ELR (cell line): ENCODE data around the gene UGT2B7.
"Not testable (repeated sequence)": the region's sequence is repeated elsewhere in the genome, so short reads cannot be mapped to it uniquely, and the experiment has no call there.

Source experiments
- DNase-seq: peaks from one replicate; pipeline ENCODE4 v3.0.0-alpha.2; 2015; ENCODE audit warnings: low read depth

The UGT2B7 gene

DNA sequence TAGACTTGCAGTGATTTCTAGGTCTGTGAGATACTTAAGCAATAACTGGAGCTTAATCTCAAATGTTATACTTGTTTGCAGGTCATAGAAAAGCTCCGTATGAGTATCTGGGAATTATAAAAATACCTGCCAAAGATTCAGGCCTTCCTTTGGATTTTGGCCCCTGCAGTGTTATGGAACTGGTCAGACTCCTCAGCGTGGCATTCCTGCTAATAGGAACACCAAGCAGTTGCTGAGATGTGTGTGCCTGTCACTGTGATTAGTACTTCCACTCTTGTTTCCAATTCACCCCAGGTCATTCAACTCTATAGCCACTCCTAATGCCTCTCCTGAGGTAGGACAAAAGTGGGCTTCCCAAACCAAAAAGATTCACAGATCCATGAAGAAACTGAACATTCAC lies 7.8 kb upstream of the UGT2B7 start:
- no peak for DNase-seq

DNA sequence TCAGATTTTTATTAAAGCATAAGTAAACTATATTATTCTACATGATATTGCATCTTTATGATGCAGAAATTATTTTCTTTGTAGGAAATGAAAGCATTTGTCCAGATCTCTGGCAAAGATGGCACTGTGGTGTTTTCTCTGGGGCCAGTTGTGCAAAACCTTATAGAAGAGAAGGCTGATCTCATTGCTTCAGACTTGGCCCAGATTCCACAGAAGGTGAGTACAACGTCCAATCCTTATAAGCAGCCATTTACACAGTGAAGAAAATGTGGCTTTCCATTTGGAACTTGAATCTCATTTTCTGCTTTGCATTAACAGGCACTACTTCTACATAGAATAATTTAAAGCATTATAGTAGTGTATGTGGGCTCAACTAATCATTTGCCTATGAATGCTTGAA lies 6.9 kb upstream of the UGT2B7 start:
- DNase-seq, result no peak

DNA sequence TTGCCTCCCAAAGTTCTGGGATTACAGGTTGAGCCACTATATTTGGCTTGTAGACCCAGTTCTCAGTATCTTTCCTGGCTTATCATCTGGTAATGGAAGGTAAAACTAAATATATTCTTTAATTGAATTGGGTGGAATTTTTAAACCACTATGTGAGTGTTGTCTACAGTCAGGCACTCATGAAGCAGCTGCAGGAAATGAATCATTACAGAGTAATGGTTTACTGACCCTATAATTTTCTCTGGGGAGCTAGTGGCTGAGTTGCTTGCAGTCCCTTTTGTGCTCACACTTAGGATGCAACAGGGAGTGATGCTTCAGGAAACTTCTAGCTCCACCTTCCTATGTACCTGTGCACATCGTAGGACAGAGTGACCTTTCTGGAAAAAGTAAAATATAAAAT lies 4.1 kb upstream of the UGT2B7 start:
- peak; percentile 64 for DNase-seq

GRCh38 chr4:69092980-69093568 lies 3.2 kb upstream of the UGT2B7 start:
- no peak for DNase-seq

- no peak for DNase-seq
These were observed 2.6 kb upstream of the UGT2B7 start for GRCh38 chr4:69093681-69094080.

DNA sequence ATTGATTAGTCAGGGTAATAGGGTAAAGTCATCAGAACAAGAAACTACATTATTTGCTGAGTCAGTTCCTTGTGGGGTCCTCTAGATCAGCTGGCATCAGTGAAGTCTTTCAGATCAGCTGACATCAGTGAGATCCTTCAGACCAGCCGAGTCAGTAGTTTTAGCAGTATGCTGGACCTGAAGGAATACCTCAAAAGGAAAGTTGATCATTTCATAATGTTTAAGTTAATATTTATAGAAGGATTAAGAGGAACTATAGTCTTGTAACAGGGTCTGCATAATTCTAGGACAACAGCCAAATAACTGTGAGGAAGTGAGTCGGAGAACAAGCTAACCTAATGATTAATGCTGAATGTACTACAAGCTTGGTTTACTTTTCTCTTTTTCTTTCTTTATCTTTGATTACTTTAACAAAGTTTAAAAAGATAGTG lies 958 bp upstream of the UGT2B7 start:
- DNase-seq, result peak; percentile 72

DNA sequence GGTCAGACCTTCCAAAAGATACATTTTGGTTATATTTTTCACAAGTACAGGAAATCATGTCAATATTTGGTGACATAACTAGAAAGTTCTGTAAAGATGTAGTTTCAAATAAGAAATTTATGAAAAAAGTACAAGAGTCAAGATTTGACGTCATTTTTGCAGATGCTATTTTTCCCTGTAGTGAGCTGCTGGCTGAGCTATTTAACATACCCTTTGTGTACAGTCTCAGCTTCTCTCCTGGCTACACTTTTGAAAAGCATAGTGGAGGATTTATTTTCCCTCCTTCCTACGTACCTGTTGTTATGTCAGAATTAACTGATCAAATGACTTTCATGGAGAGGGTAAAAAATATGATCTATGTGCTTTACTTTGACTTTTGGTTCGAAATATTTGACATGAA lies 536 bp downstream of the UGT2B7 start:
- DNase-seq, result no peak

DNA sequence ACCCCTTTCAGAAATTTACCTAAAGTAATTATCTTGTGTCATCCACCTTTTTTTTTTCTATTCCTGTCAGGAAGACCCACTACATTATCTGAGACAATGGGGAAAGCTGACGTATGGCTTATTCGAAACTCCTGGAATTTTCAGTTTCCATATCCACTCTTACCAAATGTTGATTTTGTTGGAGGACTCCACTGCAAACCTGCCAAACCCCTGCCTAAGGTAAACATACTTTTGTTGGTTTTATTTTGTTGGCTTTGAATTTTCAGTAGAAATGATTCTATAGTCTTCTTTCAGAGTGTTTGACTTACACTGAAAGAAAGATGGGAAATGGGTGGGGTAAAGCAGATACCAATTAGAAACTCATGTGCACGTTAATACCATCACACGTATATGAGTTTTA lies 2.2 kb downstream of the UGT2B7 start:
- DNase-seq, result no peak

DNA sequence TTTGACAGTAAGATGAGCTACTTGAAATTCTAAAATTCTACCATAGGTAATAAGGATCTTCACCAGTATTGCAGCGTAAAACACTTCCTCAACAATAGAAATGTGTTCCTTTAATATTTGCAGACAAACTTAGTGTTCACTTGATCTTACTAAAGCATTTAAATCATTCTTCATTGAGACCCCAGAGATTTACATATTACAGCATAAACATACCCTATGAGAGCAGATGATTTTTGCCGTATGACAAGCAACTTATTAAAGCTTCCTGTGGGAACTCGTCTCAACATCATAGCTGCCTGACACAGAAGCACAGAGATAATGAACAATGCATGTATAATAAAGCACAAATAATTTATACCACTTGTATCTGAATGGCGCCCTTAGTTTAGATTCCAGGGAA lies 3.6 kb downstream of the UGT2B7 start:
- DNase-seq, result no peak

DNA sequence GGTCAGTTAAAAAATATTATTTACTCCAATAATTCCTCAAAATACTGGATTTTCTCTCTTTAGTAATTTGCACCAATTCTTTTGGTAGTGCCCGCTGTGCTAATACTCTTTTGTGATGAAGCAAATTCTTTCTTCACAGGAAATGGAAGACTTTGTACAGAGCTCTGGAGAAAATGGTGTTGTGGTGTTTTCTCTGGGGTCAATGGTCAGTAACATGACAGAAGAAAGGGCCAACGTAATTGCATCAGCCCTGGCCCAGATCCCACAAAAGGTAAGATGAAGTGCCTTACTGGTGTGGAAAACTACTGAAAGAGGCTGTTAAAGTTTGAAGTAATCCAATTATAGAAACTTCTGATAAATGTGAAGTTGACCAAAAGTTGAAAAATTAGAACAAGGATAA lies 6.4 kb downstream of the UGT2B7 start:
- DNase-seq, result not testable (repeated sequence)

DNA sequence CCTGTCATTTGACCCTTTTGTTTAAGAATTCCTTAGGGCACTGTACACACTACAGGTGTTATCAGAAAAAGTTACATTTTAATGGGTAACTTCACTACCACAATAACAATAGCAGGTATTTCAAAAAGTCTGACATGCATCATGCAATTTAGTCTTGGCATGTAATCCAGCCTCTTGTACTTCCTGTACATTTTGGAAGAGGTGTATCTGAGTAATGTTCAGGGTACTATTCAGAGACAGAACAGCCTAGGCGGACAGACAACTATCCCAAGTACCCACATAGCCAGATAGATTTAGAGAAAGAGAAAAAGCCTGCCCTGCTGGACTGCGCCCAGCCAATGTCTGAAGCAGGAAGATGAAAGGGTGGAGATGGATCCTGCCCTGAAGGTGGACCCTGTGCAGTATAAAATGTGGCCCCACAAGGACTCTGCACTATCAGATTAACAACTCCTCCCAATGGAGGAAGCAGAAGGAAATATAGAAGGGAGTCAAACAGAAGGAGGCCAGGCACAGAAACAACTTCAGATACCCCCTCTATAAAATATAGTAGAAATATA lies 8.5 kb downstream of the UGT2B7 start:
- no peak for DNase-seq

- DNase-seq, result not testable (repeated sequence)
These were observed 19.0 kb downstream of the UGT2B7 start for GRCh38 chr4:69115151-69115850.

DNA sequence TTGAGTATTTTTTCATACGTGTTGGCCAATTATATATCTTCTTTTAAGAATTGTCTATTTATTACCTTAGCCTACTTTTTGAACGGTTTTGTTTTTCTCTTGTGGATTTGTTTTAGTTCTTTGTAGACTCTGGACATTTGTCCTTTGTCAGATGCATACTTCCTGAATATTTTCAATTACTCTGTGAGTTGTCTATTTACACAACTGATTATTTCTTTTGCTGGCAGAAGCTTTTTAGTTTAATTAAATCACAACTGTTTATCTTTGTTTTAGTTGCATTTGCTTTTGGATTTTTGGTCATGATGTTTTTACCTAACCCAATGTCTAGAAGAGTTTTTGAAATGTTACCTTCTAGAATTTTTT lies 19.6 kb downstream of the UGT2B7 start:
- DNase-seq, result no peak

DNA sequence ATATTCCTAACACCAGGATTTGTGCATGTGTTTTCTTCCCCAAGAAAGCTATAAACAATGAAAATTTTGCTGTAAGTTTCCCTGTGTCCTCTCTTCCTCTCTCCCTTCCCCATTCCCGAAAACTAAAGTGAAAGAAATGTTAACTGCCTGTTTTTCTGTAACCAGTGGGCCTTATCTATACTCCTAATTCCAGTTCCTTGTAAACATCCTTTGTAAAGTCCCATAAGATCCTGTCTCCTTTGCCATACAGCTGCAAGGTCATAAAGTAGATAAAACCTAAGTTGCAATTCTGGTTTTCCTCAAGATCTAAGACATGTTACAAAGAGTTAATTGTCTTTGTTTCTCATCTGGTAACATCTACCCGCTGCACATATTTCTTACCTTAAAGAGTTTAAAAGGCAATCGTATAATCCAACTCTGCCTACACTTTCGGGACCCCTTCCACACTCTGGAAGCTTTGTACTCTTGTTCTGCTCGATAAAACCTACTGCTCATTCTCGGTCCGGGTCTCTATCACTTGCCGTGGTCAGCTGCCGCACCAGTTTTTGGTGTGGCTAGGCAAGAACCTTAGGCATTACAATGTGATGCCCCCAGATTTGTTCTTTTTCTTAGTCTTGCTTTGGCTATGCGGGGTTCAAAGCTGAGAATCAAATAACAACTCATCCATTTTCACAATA lies 20.5 kb downstream of the UGT2B7 start:
- peak; percentile 10 for DNase-seq

DNA sequence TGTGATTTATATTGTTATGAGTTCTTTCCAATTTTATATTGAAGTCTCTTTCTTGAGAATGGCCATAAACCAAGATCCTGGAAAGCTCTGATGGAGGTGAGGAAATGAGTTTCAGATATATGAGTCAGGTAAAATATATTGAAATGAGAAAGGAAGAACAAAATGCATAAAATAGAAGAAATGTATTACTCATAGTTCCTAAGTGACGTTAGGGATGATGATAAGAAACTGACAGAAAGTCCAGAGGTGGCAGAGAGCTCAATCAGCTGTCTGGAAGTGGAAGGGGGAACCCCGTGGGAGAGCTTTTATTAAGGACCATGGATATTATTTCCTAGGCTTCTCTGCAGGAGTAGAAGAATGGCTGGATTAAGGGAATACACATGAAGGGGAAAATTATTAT lies 24.6 kb downstream of the UGT2B7 start:
- DNase-seq, result peak; percentile 20

DNA sequence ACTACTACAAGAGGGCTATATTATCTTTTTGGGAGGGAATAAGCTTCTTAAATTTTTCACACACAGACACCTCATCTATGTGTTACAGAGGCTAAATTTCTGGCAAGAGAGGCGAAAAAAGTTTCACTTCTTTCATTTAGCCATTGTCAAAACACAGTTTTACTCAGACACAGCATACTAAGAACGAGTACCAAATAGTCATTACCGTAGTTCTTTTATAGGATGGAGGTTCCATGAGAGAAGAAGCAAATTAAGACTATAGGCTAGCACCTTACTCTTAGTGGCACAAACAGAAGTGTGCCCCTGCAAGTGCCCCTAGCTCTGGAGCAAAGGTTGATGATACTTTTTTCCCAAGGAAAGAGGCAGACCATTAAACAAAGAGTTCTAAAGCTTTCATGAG lies 26.2 kb downstream of the UGT2B7 start:
- no peak for DNase-seq

- DNase-seq, result no peak
These were observed 28.7 kb downstream of the UGT2B7 start for GRCh38 chr4:69124941-69125340.

DNA sequence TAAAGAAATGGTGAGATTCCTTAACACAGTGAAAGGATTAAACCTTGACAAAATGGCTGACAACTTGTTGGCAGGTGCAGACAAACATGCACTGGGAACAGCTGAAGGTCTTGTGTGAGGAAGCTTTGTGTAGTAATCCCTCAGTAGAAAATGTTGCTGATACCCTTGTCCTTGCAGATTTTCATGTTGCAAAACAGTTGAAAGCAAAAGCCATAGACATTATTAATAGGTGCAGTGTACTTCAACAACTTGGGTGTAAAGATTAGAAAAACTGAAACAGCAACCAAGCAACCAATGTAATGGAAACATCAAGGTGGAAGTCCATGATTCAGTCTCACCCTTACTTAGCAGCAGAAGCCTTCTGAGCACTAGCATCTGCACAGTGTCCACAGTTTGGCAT lies 29.8 kb downstream of the UGT2B7 start:
- DNase-seq, result no peak

- no peak for DNase-seq
These were observed 37.7 kb downstream of the UGT2B7 start for GRCh38 chr4:69133993-69134392.

GRCh38 chr4:69134471-69134870 lies 38.2 kb downstream of the UGT2B7 start:
- no peak for DNase-seq

- DNase-seq, result no peak
These were observed 45.0 kb downstream of the UGT2B7 start for GRCh38 chr4:69141320-69141719.

- no peak for DNase-seq
These were observed 51.1 kb downstream of the UGT2B7 start for GRCh38 chr4:69147334-69147733.

- DNase-seq, result no peak
These were observed 57.7 kb downstream of the UGT2B7 start for GRCh38 chr4:69154021-69154420.
